HG02678 (cell line): ENCODE results near the gene CCDC9B.

ENCODE experiments used
- ATAC-seq: cut with Tn5 transposase; IDR thresholded peaks from one replicate; pipeline ENCODE4 v1.9.1; 2021; ENCODE audit warnings: mild to moderate bottlenecking, moderate library complexity; ENCODE audit not compliant: unreplicated experiment

Gene CCDC9B

DNA sequence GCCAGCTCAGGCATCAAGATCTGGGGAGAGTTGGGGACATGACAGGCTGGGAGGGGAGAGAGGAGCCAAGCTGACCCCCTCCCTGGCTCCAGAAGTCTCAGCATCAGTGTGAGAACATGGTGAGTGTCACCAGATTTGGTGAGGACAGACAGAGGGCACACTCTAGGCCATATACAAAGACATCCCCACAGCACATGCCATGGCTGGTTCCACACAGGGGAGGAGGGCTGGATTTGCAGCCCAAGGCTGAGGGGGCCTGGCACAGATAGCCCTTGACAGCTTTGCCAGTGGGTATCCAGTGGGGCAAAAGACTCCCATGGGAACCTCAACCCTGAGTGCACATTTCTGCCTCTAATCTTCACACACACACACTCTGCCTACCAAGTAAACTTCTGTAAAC is 47.7 kb downstream of the CCDC9B start:
- no peak for ATAC-seq

DNA sequence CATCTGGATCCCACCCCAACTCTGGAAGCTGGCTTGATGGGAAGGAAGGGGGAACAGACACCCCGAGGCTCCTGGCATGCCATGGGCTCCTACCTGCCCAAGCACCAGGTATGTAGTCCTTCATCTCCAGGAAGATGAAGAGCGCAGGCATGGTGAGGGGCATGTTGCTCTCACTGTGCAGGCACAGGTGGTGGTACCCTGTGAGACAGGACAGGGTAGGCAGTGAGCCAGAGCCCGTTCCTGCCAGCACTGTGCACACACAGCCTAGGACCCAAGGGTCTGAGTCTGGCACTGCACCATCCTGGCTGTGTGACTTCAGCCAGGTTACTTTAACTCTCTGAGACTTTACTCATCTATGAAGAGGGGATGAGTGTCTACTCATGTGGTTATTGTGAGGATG is 48.5 kb downstream of the CCDC9B start:
- no peak for ATAC-seq

DNA sequence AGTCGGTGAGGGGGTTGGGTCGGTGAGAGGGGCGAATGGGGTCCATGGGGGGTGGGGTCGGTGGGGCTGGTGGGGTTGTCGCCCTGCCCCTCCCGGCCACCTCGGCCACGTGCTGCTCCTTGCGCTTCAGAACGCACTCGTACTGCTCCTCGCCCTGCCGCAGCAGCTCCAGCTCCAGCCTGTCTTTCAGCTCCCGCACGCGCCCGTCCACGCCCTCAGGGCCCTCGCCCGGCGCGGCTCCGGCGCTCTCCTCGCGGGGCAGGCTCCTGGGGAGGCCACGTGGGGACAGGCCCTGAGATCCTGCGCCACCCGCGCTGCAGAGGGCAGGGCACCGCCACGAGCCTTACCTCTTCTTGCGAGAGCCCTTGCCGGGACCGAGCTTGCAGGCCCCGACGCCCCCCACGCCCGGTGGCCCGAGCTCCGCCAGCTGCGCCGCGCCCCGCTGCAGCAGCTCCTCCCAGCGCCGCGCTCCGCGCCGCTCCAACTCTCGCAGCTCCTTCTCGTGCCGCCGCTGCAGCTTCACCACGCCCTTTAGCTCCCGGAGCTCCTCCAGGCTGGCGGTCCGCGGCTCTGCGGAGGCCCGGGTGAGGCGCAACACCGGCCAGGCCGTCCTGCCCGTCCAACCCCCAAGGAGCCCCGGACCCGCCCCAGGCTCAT is 49.7 kb downstream of the CCDC9B start:
- ATAC-seq = no peak

DNA sequence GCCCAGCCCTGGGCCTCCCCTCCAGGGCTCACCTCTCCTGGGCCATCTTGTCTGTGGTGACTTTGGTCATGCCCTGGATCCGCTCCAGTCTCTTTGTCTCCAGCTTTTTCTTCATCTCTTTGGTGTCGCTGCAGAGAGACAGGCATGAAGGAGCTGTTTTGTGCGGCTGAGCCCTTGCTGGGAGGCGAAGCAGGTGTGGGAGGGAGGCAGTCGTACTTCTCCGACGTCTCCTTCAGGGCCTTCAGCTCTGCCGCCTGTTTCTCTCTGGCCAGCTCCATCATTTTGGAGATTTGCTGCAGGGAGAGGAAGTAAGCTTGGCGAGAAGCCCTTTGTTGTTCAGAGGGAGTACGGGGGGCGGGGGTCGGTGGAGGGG is 50.2 kb downstream of the CCDC9B start:
- ATAC-seq = no peak

DNA sequence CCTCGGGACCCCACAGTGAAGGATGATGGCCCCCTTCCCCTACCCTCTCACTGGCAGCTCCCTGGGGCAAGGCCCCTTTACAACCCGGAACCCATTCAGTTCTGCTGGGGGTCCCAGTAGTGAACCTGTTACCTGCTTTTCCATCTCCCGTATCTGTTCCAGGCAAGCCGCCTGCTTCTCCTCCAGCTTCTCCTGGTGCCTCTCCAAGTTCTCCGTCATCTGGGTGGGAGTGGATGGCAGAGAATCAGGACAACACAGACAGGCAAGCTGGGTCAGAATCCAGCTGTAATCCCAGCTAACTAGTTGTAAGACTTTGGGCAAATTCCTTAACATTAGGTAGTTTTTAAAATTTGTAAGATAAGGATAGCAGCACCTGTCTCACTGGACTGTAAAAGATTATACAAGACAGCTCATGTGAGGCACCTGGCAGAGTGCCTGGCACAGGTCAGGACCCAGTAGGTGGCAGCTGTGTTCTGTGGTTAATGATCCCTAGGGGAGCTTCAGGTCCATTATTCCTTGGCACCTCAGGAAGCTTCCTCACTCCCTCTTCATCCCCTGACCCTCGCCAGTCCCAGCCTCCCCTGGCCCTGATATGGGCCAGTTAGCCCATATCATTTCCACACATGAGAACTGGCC is 51.5 kb downstream of the CCDC9B start:
- no peak for ATAC-seq

DNA sequence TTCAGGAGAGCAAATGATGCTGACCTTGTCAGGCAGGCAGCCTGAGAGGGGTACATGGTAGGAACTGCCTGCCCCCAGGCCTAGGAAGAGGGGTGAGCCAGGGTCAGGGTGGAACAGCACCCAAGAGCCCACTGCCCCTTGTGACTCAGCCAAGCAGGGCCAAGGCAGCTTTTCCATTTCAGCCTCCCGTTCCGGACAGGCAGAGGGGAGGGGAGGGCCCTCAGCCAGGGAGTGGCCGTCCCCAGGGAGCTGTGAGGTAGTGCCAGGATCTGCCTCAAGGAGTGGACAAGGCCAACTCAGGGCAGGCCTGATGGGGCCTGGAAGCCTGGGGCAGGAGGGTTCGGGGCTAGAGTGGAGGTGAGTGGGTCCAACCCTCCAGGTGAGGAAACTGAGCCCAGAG is 52.8 kb downstream of the CCDC9B start:
- ATAC-seq = no peak

DNA sequence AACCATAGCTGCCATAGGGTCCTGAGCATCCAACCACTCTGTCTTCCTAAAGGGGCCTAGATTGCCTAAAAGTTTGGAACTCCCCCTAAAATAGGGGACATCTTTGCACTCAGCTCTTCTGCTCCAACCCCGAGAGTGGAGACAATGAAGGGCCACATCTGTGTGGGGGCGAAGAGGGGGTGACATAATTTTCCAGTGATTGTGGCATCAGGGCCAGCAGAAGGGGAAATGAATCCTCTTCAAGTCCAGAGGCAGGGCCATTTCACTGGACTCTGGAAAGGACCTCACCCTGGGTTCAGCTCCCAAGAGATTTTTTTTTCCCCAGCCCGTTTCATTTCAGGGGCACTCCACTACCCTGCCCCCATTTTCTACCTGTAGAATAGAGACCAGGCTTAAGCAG is 53.2 kb downstream of the CCDC9B start:
- ATAC-seq = no peak

DNA sequence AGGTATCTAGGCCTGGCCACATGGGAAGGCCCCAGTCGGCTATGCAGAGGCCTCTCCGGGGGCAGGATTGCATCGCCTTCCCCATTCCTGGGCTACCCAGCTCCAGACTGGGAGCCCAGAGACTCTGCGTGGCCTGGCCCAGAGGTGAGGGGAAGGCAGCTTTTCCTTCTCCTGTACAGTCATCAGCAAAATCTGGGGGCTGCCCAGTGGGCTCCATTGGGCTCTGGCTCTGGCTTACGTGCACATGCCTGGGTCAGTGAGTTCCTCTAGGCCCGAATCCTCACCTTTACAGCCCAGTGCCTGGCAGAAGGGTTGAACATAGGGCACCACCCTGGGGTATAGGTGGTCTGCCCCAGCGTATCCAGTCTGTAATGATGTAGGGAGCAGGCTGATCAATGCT is 53.9 kb downstream of the CCDC9B start:
- ATAC-seq = no peak

DNA sequence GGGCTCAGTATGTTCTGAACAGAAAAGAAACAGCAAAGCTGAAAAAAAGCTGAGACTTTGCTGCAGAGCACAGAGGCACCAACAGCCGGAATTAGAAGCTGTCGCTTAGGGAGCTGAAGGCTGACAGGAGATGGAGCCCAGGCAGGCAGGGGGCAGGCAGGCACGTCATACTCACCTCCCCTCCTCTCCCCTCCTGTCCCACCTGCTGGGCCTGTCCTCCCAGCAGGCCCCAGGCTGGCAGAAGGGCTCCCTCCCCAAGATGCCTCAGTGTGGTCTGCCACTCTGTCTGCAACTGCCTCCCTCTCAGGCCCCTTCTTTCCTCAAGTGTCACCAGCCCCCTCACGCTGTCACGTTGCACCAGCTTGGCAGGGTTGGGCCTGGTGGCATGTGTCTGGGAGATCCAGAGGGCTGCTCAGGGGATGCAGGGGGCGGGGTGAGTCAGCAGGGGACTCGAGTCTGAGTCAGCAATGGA is 54.6 kb downstream of the CCDC9B start:
- ATAC-seq = no peak

DNA sequence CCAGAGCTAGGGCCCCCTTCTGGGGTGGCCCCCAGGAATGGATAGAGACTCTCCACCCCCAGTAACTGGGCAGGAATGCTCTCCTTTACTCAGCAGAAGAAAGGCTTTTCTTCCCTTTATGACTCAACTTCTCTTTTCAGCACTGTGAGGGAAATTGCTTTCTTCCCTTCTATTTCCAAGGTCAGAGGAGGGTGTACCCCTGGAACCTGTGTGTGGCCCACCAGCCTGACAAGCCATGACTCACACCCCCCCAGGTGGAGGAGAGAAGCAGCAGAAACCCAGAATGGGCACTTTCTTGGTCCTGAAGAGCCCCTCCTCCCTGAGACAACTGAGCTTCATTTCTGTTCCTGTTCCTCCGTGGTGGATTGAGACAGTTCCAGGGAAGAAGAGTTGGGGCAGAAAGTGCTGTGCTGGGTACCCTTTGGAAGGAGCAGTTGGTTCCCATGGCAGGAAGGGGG is 55.2 kb downstream of the CCDC9B start:
- no peak for ATAC-seq

DNA sequence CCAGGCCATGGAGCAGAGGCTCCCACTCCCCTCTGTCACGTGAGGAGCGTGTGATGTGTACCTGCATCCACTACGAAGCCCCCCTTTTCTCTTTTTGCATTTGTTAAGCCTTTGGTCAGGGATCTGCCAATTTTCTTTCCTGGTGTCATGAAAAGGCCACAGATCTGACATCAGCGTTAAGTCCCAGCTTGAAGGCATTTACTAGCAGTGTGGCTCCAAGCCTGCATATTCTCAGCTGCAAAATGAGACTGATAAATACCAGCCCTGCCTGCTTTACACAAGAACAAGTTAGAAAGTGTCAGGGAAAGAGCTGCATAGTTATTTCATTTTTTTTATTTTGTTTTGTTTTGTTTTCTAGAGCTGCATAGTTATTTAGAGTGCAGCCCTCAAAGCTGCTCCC is 55.6 kb downstream of the CCDC9B start:
- ATAC-seq = no peak

DNA sequence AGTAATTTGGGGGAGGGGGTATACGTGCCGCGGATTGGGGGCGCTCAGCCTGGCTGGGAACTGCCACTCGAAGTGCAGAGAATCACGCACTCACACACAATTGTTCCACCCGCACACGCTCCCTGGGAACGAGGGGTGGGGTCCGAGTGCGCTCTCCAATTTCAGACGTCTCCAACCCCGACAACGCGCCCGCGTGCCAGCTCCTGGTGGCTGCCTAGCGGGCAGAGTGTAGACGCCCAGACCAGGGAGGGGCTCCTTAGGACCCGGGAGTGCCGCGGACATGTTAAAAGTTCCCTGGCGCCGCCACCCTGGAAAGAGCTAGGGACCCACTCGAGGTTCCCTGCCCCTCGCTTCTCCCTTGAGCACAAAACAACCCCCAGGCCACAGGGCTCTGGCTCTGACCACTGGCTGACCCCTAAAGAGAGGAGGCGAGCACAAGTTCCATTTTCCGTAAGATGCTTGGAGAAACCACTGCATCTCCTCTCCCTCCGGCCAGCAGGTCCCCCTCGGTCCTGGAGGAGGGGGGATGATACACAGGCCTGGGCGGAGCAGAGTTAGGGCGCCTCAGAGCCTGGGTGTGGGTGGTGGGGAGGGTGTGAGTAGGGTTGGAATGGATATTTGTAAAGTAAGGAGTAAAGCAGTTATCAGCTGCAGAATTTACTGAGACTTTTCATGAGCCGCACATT is 57.0 kb downstream of the CCDC9B start:
- ATAC-seq = no peak

DNA sequence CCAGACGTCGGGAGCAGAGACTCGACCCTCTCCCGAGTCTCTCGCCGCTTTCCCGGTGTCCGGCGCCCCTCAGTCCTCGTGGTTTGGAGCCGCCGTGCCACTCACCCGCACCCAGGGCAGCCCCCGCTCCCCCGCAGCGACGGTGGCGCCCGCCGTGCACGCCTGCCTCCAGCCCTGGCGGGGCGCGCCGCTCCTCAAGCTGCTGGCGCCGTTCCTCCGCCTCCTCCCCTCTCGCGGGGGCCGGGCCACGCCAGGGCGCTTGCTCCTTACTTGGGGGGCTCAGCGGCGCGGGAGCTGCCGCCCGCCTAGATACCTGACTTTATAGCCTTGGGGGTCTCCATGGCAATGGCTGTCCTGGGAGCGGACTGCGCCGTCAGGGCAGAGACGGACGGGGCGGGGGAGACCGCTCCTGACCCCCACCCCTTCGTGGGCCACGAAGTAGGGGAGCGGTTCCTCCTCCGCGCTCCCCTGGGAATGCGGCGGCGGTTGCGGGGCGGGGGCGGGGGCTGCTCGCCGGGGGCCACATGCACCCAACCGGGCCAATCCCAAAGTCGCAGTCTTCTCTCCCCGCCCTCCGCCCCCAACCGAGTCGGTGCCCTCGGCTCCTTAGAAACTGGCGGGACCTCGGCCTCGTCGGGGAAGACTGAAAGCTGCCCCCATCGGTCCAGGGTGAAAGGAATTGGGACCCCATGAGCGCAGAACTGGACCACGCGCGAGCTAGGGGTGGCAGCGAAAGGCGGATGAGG is 57.7 kb downstream of the CCDC9B start, which contains the start of gene ANKRD63:
Gene ANKRD63 (minus strand): TSS at position 196 of the 746 bp plus-strand sequence. CDS start 478 bp downstream, outside the sequence.
- ATAC-seq = no peak

DNA sequence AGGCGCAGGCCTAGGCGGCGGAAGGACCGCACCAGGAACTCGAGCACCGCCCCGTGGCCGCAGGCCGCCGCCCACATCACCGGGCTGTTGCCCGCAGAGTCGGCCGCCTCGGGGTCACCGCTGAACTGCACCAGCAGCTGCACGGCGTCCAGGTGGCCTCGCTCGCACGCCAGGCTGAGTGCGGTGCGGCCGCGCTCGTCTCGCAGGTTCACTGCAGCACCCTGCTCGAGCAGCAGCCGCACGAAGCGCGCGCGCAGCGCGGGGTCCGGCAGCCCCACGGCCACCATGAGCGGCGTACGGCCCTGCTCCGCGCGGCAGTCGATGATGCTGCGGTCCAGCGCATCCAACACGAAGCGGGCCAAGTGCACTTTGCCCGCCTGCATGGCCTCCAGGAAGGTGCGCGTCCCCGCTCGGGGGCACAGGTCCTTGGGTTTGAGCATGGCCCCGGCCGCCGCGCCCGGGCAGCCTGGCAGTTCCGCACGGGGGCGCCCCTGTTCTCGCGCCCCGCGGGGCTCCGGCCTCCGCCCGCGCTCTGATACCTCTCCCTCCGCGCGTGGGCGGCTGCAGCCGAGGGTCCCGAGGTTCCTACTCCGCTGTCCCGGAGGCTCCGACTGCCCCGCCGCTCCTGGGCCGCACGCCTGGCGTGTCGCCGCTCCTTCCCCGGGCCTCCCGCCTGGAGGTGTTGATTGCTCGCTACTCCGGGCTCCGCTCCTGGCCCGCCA is 58.4 kb downstream of the CCDC9B start:
- ATAC-seq = no peak

DNA sequence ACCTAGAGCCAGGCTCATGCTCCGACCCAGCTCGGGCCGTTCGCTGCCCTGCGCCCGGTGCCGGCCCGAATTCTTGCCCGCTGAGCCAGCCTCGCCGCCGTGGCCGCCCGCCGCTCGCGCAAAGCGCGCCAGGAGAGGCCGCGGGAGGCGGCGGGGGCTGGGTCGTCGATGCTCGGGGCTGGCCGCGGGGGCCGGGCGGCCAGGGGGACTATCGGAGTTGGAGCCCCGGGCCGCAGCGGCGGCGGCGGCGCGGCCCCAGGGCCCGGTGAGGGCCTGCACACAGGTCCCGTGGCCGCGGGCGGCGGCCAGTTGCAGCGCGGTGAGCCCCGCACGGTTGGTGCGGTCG is 59.0 kb downstream of the CCDC9B start:
- ATAC-seq = no peak
